ENCODE results near the gene MARK2. TPM values are rescaled to one million over a fixed set of nuclear protein-coding genes. Genes with fewer than 3 reads are reported as not detected.

The MARK2 gene
- total RNA-seq, 2 experiments from 2014 or later = 24.3 to 24.9 TPM

DNA sequence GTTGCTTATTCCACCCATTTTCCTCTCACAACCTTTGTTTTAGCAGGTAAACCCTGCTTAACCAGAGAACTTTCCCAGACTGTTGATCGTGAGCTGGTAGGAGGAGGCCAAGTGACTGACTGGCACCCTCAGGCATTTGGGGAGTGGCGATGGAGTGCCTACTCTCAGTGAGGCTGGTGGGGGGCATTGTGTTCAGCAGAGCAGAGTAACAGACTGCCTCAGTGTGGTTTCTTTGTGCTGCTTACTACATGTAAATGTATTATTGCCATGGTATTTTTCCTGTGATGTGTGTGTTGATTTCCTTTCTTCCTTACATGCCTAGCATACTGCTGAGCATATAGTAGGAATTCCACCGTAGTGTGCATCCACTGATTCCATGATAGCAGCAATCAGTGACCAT lies 2.6 kb downstream of the MARK2 start:
- intact Hi-C loops (cut with DNase I, micrococcal nuclease) = no loop called here
- DNase-seq (no peak), ATAC-seq (no peak)
- no peak overlapping the region for H3K27ac Mint-ChIP-seq
- no peaks in the 10 kb centered on the region for H3K27me3 Mint-ChIP-seq
- peaks cover 66% of the 10 kb centered on the region for H3K4me1 Mint-ChIP-seq
- ChIA-PET CTCF (interaction anchor here (0.7 to 1.0 kb wide), 2 partner anchors 9 to 83 kb away, joined by 3 read pairs; no protein-coding TSS in a partner anchor), POLR2A (no interaction called here)
- H3K9me3 Mint-ChIP-seq (ENCODE audit: low read depth) = no peaks in the 10 kb centered on the region
- peaks cover 20% of the 10 kb centered on the region for H3K36me3 Mint-ChIP-seq (ENCODE audit: low read depth)
- H3K4me3 Mint-ChIP-seq = peak overlapping the region; percentile 97

DNA sequence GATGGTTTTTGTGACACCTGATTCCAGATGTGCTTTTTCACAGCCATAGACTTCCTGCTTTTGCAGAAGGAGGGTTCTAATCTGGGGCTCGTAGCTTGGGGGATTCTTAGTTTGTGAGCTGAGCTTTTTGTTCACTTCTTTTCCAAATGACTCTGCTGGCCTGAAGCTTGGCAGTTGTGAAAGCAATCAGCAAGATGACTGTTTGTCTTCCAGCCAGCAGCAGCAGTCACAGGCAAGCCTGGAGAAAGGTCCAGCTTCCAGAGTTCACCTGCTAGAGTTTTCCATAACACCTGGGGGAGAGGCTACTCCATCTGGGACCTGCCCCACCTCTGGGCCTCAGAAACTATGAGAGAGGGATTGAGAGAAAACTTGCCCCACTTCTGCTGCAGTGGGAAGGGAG lies 4.1 kb downstream of the MARK2 start:
- POLR2A ChIA-PET = interaction anchor here (0.6 kb wide), 1 partner anchor 132 kb away, joined by 6 read pairs; the partner anchor contains the start of gene COX8A
- no peak for DNase-seq
- intact Hi-C loops (cut with DNase I, micrococcal nuclease) = no loop called here
- peaks cover 66% of the 10 kb centered on the region for H3K4me1 Mint-ChIP-seq
- H3K27ac Mint-ChIP-seq = peak overlapping the region; percentile 44
- CTCF ChIA-PET = interaction anchor here (0.6 to 1.6 kb wide), 11 partner anchors 10 to 154 kb away, joined by 3 to 6 read pairs (median 4); no protein-coding TSS in a partner anchor
- peaks cover 22% of the 10 kb centered on the region for H3K36me3 Mint-ChIP-seq (ENCODE audit: low read depth)
- H3K9me3 Mint-ChIP-seq (ENCODE audit: low read depth) = no peaks in the 10 kb centered on the region
- no peak for ATAC-seq
- H3K4me3 Mint-ChIP-seq = no peak overlapping the region
- no peaks in the 10 kb centered on the region for H3K27me3 Mint-ChIP-seq

DNA sequence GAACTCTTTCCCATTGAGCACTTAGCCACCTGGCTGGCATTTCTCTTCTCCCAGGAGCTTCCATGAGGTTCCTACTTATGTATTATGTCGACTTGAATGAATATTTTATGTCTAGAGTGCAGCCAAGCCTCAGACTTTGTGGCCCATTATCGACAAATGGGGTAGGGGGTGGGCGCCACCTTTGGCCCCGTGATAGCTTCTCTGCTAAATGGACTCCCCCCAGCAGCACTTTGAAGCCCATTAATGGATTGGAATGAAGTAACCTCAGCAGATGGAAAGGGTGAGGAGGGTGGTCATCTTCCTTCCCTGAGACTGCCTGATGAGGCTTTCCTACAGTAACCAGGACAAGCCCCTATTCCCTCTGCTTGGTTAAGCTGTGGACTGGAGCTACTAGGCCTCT lies 5.9 kb downstream of the MARK2 start:
- intact Hi-C loops (cut with DNase I, micrococcal nuclease) = no loop called here
- no peak overlapping the region for H3K4me3 Mint-ChIP-seq
- POLR2A ChIA-PET = no interaction called here
- H3K27me3 Mint-ChIP-seq = no peaks in the 10 kb centered on the region
- H3K9me3 Mint-ChIP-seq (ENCODE audit: low read depth) = no peaks in the 10 kb centered on the region
- H3K36me3 Mint-ChIP-seq (ENCODE audit: low read depth) = peaks cover 27% of the 10 kb centered on the region
- CTCF ChIA-PET = interaction anchor here (0.6 to 2.4 kb wide), 6 partner anchors 18 to 340 kb away, joined by 3 to 8 read pairs (median 4); no protein-coding TSS in a partner anchor
- ATAC-seq = no peak
- peaks cover 74% of the 10 kb centered on the region for H3K4me1 Mint-ChIP-seq
- no peak overlapping the region for H3K27ac Mint-ChIP-seq
- no peak for DNase-seq

DNA sequence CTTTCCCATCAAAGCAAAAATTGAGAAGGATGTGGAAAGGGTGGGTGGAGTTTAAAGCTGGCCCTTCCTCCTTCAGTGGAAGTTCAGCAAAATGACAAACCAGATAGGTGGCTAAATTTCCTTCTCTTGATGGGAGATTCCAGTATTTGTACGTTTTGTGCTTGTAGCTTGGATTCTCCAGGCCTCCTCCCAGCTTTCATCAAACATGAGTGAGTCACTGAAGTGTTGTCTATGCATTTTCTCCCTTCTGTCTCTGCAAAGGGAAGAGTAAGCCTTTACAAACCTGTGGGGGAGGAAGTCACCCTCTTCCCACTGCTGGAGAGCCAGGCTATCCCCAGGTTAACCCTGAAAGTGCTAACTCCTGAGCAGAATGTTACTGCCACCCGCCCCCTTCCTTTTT lies 6.4 kb downstream of the MARK2 start:
- DNase-seq (no peak), ATAC-seq (no peak)
- ChIA-PET CTCF (interaction anchor here (0.6 to 2.4 kb wide), 4 partner anchors 17 to 340 kb away, joined by 3 to 8 read pairs (median 4); no protein-coding TSS in a partner anchor), POLR2A (no interaction called here)
- H3K9me3 Mint-ChIP-seq (ENCODE audit: low read depth) = no peaks in the 10 kb centered on the region
- H3K36me3 Mint-ChIP-seq (ENCODE audit: low read depth) = peaks cover 26% of the 10 kb centered on the region
- no peak overlapping the region for H3K27ac Mint-ChIP-seq
- H3K4me1 Mint-ChIP-seq = peaks cover 75% of the 10 kb centered on the region
- no peak overlapping the region for H3K4me3 Mint-ChIP-seq
- intact Hi-C loops (cut with DNase I, micrococcal nuclease) = no loop called here
- no peaks in the 10 kb centered on the region for H3K27me3 Mint-ChIP-seq

DNA sequence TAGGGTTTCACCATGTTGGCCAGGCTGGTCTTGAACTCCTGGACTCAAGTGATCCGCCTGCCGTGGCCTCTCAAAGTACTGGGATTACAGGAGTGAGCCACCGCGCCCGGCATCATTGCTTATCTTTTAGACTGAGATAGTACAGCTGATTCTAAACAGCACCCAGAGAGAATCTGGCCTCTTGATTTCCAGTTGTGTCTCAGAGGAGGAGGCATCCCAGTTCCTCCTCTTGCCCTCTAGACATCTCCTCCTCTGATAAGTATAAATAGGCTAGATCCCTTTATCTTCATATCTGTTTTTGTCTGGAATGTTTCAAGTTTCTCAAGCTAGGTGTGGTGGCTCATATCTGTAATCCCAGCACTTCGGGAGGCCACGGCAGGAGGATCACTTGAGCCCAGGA lies 7.0 kb downstream of the MARK2 start:
- intact Hi-C loops (cut with DNase I, micrococcal nuclease) = no loop called here
- H3K4me1 Mint-ChIP-seq = peaks cover 75% of the 10 kb centered on the region

DNA sequence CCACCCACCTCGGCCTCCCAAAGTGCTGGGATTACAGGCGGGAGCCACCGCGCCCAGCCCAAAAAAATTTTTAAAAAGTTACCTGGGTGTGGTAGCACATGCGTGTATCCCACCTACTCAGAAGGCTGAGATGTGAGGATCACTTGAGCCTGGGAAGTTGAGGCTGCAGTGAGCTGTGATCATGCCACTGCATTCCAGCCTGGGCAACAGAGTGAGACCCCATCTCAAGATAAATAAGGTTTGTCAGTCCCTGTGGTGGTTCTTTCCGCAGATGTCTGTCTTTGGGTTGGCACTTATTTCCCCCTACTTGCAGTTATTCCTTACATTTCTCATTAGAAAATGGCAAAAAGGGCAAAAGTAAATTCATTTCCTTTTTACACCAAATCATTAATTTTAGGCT lies 8.0 kb downstream of the MARK2 start:
- H3K36me3 Mint-ChIP-seq (ENCODE audit: low read depth) = peaks cover 31% of the 10 kb centered on the region
- H3K4me3 Mint-ChIP-seq = no peak overlapping the region
- ChIA-PET POLR2A (no interaction called here), CTCF (interaction anchor here (0.7 to 1.4 kb wide), 5 partner anchors 9 to 602 kb away, joined by 3 to 4 read pairs (median 4); no protein-coding TSS in a partner anchor)
- H3K27me3 Mint-ChIP-seq = no peaks in the 10 kb centered on the region
- no peak for DNase-seq
- H3K9me3 Mint-ChIP-seq (ENCODE audit: low read depth) = no peaks in the 10 kb centered on the region
- H3K27ac Mint-ChIP-seq = no peak overlapping the region
- peaks cover 75% of the 10 kb centered on the region for H3K4me1 Mint-ChIP-seq
- intact Hi-C loops (cut with DNase I, micrococcal nuclease) = no loop called here
- no peak for ATAC-seq

More for the DNA sequence above, 7.0 kb downstream of the MARK2 start:
- Mint-ChIP-seq H3K27ac (no peak overlapping the region), H3K36me3 (ENCODE audit: low read depth) (peaks cover 25% of the 10 kb centered on the region), H3K9me3 (ENCODE audit: low read depth) (no peaks in the 10 kb centered on the region), H3K27me3 (no peaks in the 10 kb centered on the region), H3K4me3 (no peak overlapping the region)
- no peak for ATAC-seq
- POLR2A ChIA-PET = interaction anchor here (0.7 kb wide), 1 partner anchor 228 kb away, joined by 5 read pairs; no protein-coding TSS in a partner anchor
- CTCF ChIA-PET = interaction anchor here (0.6 to 2.4 kb wide), 3 partner anchors 16 to 822 kb away, joined by 4 to 8 read pairs (median 4); no protein-coding TSS in a partner anchor
- DNase-seq = no peak

DNA sequence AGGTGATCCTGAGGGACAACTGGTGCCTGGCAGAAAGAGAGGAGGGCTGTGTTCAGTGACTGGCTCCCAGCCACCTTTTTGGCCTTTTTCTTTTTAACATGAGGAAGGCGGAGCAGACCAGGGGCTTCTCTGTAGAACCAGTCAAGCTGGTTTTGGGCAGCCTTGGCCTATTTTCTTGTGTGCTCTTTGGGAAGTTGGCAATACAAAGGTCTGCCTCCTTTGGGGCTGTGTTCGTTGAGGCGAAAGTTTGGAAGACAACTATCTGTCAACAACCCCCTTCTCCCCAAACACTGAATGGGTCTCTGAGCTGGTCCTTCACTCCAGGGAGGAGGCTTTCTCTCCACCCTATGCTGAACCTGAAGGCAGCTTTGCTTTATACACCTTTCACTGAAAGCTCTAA lies 8.5 kb downstream of the MARK2 start:
- intact Hi-C loops (cut with DNase I, micrococcal nuclease) = no loop called here
- CTCF ChIA-PET = interaction anchor here (0.7 to 1.4 kb wide), 7 partner anchors 9 to 601 kb away, joined by 3 to 4 read pairs (median 4); no protein-coding TSS in a partner anchor
- POLR2A ChIA-PET = no interaction called here
- no peak for ATAC-seq
- H3K27me3 Mint-ChIP-seq = no peaks in the 10 kb centered on the region
- no peak overlapping the region for H3K27ac Mint-ChIP-seq
- DNase-seq = no peak
- peaks cover 75% of the 10 kb centered on the region for H3K4me1 Mint-ChIP-seq
- H3K9me3 Mint-ChIP-seq (ENCODE audit: low read depth) = no peaks in the 10 kb centered on the region
- H3K4me3 Mint-ChIP-seq = no peak overlapping the region
- peaks cover 31% of the 10 kb centered on the region for H3K36me3 Mint-ChIP-seq (ENCODE audit: low read depth)

DNA sequence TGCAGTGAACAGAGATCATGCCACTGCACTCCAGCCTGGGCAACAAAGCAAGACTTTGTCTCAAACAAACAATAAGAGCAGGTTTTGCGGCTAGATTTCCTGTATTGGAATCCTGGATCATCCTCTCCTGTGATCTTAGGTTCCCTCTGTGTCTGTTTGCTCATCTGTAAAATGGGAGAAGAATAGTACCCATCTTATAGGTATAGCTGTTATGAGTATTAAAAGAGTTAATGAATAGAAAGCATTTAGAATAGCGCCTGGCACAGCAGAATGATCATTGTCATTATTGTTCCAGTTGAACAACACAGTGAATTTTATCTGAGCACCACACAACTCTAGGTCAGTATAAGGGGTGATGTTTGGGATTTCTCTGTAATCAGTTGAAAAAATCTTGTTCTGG lies 10.8 kb downstream of the MARK2 start:
- Mint-ChIP-seq H3K9me3 (ENCODE audit: low read depth) (no peaks in the 10 kb centered on the region), H3K36me3 (ENCODE audit: low read depth) (peaks cover 28% of the 10 kb centered on the region), H3K27ac (peak overlapping the region; percentile 1), H3K27me3 (no peaks in the 10 kb centered on the region), H3K4me3 (no peak overlapping the region), H3K4me1 (peaks cover 65% of the 10 kb centered on the region)
- CTCF ChIA-PET = no interaction called here
- intact Hi-C loops (cut with DNase I, micrococcal nuclease) = no loop called here
- POLR2A ChIA-PET = interaction anchor here (1.9 kb wide), 1 partner anchor 11 kb away, joined by 6 read pairs; the partner anchor contains the start of gene MARK2
- ATAC-seq = no peak
- no peak for DNase-seq

DNA sequence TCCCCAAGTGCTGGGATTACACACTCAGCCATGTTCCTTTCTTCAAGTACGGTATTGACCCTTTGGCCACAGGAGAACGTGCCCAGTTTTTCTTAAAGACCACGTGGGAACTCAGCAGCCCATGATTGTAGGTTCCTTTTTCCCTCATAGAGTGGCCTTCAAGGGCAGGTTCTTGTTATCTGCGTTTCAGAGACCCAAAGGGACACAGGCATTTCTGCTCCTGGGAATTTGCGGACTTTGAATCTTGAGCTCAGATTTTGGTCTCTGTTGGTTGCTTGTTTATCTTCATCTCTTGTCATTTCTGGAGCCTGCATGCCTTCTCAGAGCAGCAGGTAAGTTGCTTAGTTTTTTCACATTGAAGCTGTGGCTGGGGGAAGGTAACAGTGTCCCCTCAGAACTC lies 12.0 kb downstream of the MARK2 start:
- ChIA-PET CTCF (interaction anchor here (0.7 to 1.6 kb wide), 4 partner anchors 9 to 64 kb away, joined by 3 to 4 read pairs (median 4); no protein-coding TSS in a partner anchor), POLR2A (interaction anchor here (1.9 kb wide), 1 partner anchor 12 kb away, joined by 6 read pairs; the partner anchor contains the start of gene MARK2)
- peak overlapping the region; percentile 84 for H3K27ac Mint-ChIP-seq
- peak; percentile 40 for ATAC-seq
- no peaks in the 10 kb centered on the region for H3K9me3 Mint-ChIP-seq (ENCODE audit: low read depth)
- no peaks in the 10 kb centered on the region for H3K27me3 Mint-ChIP-seq
- H3K4me3 Mint-ChIP-seq = peak overlapping the region; percentile 58
- H3K36me3 Mint-ChIP-seq (ENCODE audit: low read depth) = peaks cover 34% of the 10 kb centered on the region
- no peak for DNase-seq
- peaks cover 66% of the 10 kb centered on the region for H3K4me1 Mint-ChIP-seq
- intact Hi-C loops (cut with DNase I, micrococcal nuclease) = no loop called here

DNA sequence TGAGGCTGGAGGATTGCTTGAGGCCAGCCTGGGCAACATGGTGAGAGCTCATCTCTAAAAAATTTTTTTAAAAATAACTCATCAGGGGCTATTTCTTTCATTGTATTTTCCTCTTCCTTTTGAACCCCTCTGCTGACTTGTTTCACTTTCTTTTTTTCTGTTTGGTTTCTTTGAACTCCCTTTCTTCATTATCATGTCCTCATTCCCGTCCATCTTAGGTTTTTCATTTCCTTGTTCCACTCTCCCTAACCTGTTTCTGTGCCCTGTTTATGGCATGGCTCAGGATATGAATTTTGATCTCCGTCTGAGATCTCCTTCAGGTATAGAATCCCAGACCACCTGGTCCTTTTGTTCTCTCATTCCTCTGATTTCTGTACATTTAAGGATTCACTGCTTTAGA lies 12.5 kb downstream of the MARK2 start:
- peak; percentile 40 for ATAC-seq
- Mint-ChIP-seq H3K27me3 (no peaks in the 10 kb centered on the region), H3K36me3 (ENCODE audit: low read depth) (peaks cover 32% of the 10 kb centered on the region), H3K27ac (peak overlapping the region; percentile 84), H3K9me3 (ENCODE audit: low read depth) (no peaks in the 10 kb centered on the region), H3K4me1 (peaks cover 68% of the 10 kb centered on the region), H3K4me3 (peak overlapping the region; percentile 58)
- CTCF ChIA-PET = interaction anchor here (0.8 to 1.6 kb wide), 3 partner anchors 11 to 63 kb away, joined by 3 to 4 read pairs (median 4); no protein-coding TSS in a partner anchor
- intact Hi-C loops (cut with DNase I, micrococcal nuclease) = no loop called here
- no peak for DNase-seq
- POLR2A ChIA-PET = interaction anchor here (1.9 kb wide), 1 partner anchor 13 kb away, joined by 6 read pairs; the partner anchor contains the start of gene MARK2

DNA sequence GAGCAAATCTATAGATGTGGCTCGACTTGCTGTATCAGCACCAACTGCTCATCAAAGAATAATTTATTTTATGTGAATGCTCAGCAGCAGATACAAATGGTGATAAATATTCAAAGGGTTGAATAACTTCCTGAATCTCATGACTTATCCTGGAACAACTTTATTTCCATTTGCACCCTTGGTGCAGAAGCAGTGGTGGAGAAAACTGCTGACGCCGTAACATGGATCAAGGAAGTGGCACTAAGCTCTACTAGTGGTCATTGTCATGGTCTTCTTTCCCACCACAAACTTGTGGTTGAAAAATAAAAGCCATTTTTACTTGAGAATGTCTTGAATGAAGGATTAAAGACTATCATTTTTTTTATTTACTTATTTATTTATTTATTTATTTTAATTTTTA lies 14.6 kb downstream of the MARK2 start:
- H3K27me3 Mint-ChIP-seq = no peaks in the 10 kb centered on the region
- H3K36me3 Mint-ChIP-seq (ENCODE audit: low read depth) = peaks cover 30% of the 10 kb centered on the region
- CTCF ChIA-PET = interaction anchor here (0.6 to 1.8 kb wide), 3 partner anchors 10 to 84 kb away, joined by 3 to 7 read pairs (median 5); no protein-coding TSS in a partner anchor
- intact Hi-C loops (cut with DNase I, micrococcal nuclease) = loop anchor here in 1 of 2 experiments (2.0 kb wide), 1 partner anchor 13 kb away; no protein-coding TSS in a partner anchor
- peaks cover 62% of the 10 kb centered on the region for H3K4me1 Mint-ChIP-seq
- no peak for DNase-seq
- no peak overlapping the region for H3K27ac Mint-ChIP-seq
- no peak overlapping the region for H3K4me3 Mint-ChIP-seq
- ATAC-seq = no peak
- POLR2A ChIA-PET = no interaction called here
- no peaks in the 10 kb centered on the region for H3K9me3 Mint-ChIP-seq (ENCODE audit: low read depth)

DNA sequence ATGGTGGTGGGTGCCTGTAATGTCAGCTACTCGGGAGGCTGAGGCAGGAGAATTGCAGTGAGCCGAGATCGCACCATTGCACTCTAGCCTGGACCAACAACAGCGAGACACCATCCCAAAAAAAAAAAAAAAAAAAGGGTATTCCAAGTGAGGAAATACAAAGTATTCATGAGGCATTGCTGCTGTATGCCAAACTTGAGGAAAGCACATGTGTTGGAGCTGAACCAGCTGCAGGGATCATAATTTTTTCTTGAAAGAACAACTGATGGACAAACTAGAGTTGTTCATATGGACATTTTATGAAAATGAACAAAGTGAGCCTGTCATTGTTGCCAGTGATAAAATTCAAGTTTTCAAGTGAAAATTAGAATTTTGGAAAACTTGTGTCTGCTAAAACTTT lies 15.8 kb downstream of the MARK2 start:
- intact Hi-C loops (cut with DNase I, micrococcal nuclease) = no loop called here
- ChIA-PET POLR2A (no interaction called here), CTCF (interaction anchor here (0.6 to 1.0 kb wide), 2 partner anchors 12 to 296 kb away, joined by 3 to 4 read pairs; no protein-coding TSS in a partner anchor)
- Mint-ChIP-seq H3K4me1 (peaks cover 62% of the 10 kb centered on the region), H3K9me3 (ENCODE audit: low read depth) (no peaks in the 10 kb centered on the region), H3K36me3 (ENCODE audit: low read depth) (peaks cover 26% of the 10 kb centered on the region), H3K4me3 (no peak overlapping the region), H3K27me3 (no peaks in the 10 kb centered on the region), H3K27ac (no peak overlapping the region)
- DNase-seq = no peak
- ATAC-seq = no peak

Data from activated CD4-positive, alpha-beta T cell treated with anti-CD3 and anti-CD28 coated beads for 36 hours (primary cell).